Activated CD4-positive, alpha-beta memory T cell treated with anti-CD3 and anti-CD28 coated beads for 36 hours (primary cell): Measurements from ENCODE around the gene ZNF30. TPM values are rescaled to one million over a fixed set of nuclear protein-coding genes. Genes with fewer than 3 reads are reported as not detected.
"Not testable (repeated sequence)": the region's sequence is repeated elsewhere in the genome, so short reads cannot be mapped to it uniquely, and the experiment has no call there.

Experiments
- CTCF ChIA-PET: fragments of 350-600 bp; sonication (Branson Sonifier 250); formaldehyde crosslinking; loops from one replicate; lab custom pipeline; 2021; ENCODE audit warnings: antibody characterized with exemption, inconsistent platforms; lab: Charles Lee
- POLR2A ChIA-PET: fragments of 350-600 bp; sonication (Branson Sonifier 250); formaldehyde crosslinking; loops from one replicate; lab custom pipeline; 2021; ENCODE audit warnings: antibody characterized with exemption; lab: Charles Lee
- DNase-seq: peaks from one replicate; pipeline ENCODE4 v3.0.0-alpha.2; 2020
- H3K27ac Mint-ChIP-seq: one replicate; pipeline ENCODE4 v1.8.0; 2021; ENCODE audit warnings: mixed read lengths
- H3K27me3 Mint-ChIP-seq: one replicate; pipeline ENCODE4 v1.8.0; 2021; ENCODE audit warnings: mixed read lengths
- H3K36me3 Mint-ChIP-seq: one replicate; pipeline ENCODE4 v1.8.0; 2021; ENCODE audit warnings: mixed read lengths
- H3K4me1 Mint-ChIP-seq: one replicate; pipeline ENCODE4 v1.8.0; 2021; ENCODE audit warnings: low read depth, mixed read lengths
- H3K4me3 Mint-ChIP-seq: one replicate; pipeline ENCODE4 v1.8.0; 2021; ENCODE audit warnings: mild to moderate bottlenecking, mixed read lengths
- H3K9me3 Mint-ChIP-seq: one replicate; pipeline ENCODE4 v1.8.0; 2021; ENCODE audit warnings: mixed read lengths
- intact Hi-C: fragments of 100-400 bp; cut with micrococcal nuclease; formaldehyde crosslinking; loops from one replicate; pipeline ENCODE4 v1.15.1; 2023
- total RNA-seq, 2 experiments: library from RNA; stranded (reverse); gene quantifications; one replicate each; pipeline ENCODE4 v1.2.3, GENCODE V29; 2021

The ZNF30 gene
- total RNA-seq, 2 experiments from 2014 or later = 3.7 to 4.2 TPM

- ChIA-PET POLR2A (interaction anchor here (0.6 to 3.7 kb wide), 3 partner anchors 8 to 17 kb away, joined by 3 to 65 read pairs (median 3); partner anchors contain the start of gene GRAMD1A), CTCF (interaction anchor here (1.0 to 1.8 kb wide), 3 partner anchors 8 to 20 kb away, joined by 3 to 5 read pairs (median 4); no protein-coding TSS in a partner anchor)
- intact Hi-C loops = loop anchor here (2.0 to 10.0 kb wide), 2 partner anchors 19 to 223 kb away; no protein-coding TSS in a partner anchor
- H3K9me3 Mint-ChIP-seq = peaks cover 3% of the 10 kb centered on the region
- H3K27me3 Mint-ChIP-seq = no peaks in the 10 kb centered on the region
- H3K36me3 Mint-ChIP-seq = peaks cover 4% of the 10 kb centered on the region
- H3K4me3 Mint-ChIP-seq = no peak overlapping the region
- peaks cover 66% of the 10 kb centered on the region for H3K4me1 Mint-ChIP-seq
- no peak for DNase-seq
- peak overlapping the region; percentile 96 for H3K27ac Mint-ChIP-seq
Observed at GRCh38 chr19:34991542-34992333, 65.0 kb downstream of the ZNF30 start.

GRCh38 chr19:34992582-34992981 lies 65.9 kb downstream of the ZNF30 start:
- POLR2A ChIA-PET, H3K4me3 Mint-ChIP-seq, H3K36me3 Mint-ChIP-seq, CTCF ChIA-PET, H3K27me3 Mint-ChIP-seq, H3K9me3 Mint-ChIP-seq, DNase-seq: not testable (repeated sequence)
- intact Hi-C loops = loop anchor here (10.0 kb wide), 1 partner anchor 222 kb away; no protein-coding TSS in a partner anchor
- Mint-ChIP-seq H3K4me1 (peaks cover 71% of the 10 kb centered on the region), H3K27ac (peak overlapping the region; percentile 96)

DNA sequence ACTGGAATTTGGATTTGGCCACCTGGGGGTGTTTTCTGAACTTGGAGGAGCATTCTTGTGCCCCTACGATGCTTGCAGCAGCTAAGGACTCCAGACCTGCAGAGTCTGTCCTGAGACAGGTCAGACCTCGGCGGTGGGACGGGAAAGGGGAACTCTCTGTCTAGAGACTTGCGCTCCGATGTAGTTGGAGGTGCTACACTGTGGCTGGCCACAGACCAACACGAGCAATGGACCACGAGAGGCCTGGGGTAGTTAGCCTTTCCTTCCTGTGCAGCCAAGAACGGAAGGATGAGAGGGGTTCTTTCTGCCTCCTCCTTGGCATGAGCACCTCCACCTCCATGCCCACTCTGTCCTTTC lies 67.6 kb downstream of the ZNF30 start:
- POLR2A ChIA-PET = no interaction called here
- peaks cover 9% of the 10 kb centered on the region for H3K36me3 Mint-ChIP-seq
- DNase-seq = no peak
- H3K9me3 Mint-ChIP-seq = peaks cover 3% of the 10 kb centered on the region
- H3K4me1 Mint-ChIP-seq = peaks cover 70% of the 10 kb centered on the region
- no peaks in the 10 kb centered on the region for H3K27me3 Mint-ChIP-seq
- H3K27ac Mint-ChIP-seq = no peak overlapping the region
- intact Hi-C loops = loop anchor here (10.0 kb wide), 1 partner anchor 221 kb away; no protein-coding TSS in a partner anchor
- no peak overlapping the region for H3K4me3 Mint-ChIP-seq
- CTCF ChIA-PET = no interaction called here

Other genes starting within 250 kb of the ZNF30 start
- gene SCGB2B2, start 249.7 kb upstream of the ZNF30 start, total RNA-seq = under 1 TPM; 0.38 to 0.46 TPM
- 10 to 100 TPM; 16.5 to 16.6 TPM for gene ZNF302, start 249.2 kb upstream of the ZNF30 start, total RNA-seq
- 1 to 10 TPM; 4.2 to 4.6 TPM for gene ZNF181, start 192.7 kb upstream of the ZNF30 start, total RNA-seq
- 1 to 10 TPM; 3.2 to 3.7 TPM for gene ZNF599, start 153.7 kb upstream of the ZNF30 start, total RNA-seq
- 1 to 10 TPM; 6.4 to 6.9 TPM for gene ZNF792, start 37.3 kb downstream of the ZNF30 start, total RNA-seq
- gene GRAMD1A, start 73.4 kb downstream of the ZNF30 start, total RNA-seq = 100 to 1,000 TPM; 204 to 223 TPM
- gene SCN1B, start 103.6 kb downstream of the ZNF30 start, total RNA-seq = 1 to 10 TPM; 1.1 to 1.6 TPM
- under 1 TPM in 1 of 2 experiments, not detected in 1; 0.21 TPM for gene HPN, start 114.8 kb downstream of the ZNF30 start, total RNA-seq
- not detected for gene FXYD3, start 188.9 kb downstream of the ZNF30 start, total RNA-seq
- gene LGI4, start 208.2 kb downstream of the ZNF30 start, total RNA-seq = under 1 TPM; 0.50 to 0.51 TPM
- 1 to 10 TPM; 2.3 to 2.8 TPM for gene FXYD1, start 211.9 kb downstream of the ZNF30 start, total RNA-seq
- under 1 TPM; 0.77 to 0.93 TPM for gene FXYD7, start 216.4 kb downstream of the ZNF30 start, total RNA-seq
- gene FXYD5, start 227.8 kb downstream of the ZNF30 start, total RNA-seq = 100 to 1,000 TPM; 334 to 360 TPM